ENCODE results near the gene CGAS.

The CGAS gene

GRCh38 chr6:73400656-73401055 is 51.4 kb downstream of the CGAS start:
- H3K23ac ChIP-seq (ENCODE audit: low read length in 2 of 2) = no peak overlapping the region
- no peak overlapping the region for H3K9ac ChIP-seq (ENCODE audit: low read length)
- DNase-seq = no peak
- no peak overlapping the region for H3K14ac ChIP-seq (ENCODE audit: low read length in 2 of 2)
- no peak overlapping the region for H2BK5ac ChIP-seq (ENCODE audit: low read depth, low read length, poor library complexity, severe bottlenecking)
- no peaks in the 10 kb centered on the region for H3K79me1 ChIP-seq (replicated peaks; ENCODE audit: low read length, poor library complexity, severe bottlenecking)
- H2BK15ac ChIP-seq (ENCODE audit: low read depth, poor library complexity, severe bottlenecking) = no peak overlapping the region
- no peak overlapping the region for H3K4ac ChIP-seq (ENCODE audit: low read depth in 1 of 2, low read length in 2 of 2)
- no peak overlapping the region for H2AFZ ChIP-seq (ENCODE audit: low read depth, low read length)
- no peak overlapping the region for H3K4me3 ChIP-seq (ENCODE audit: insufficient read depth in 1 of 2, low read depth in 1 of 2, low read length in 2 of 2)
- H2BK12ac ChIP-seq (ENCODE audit: low read length in 2 of 2) = no peak overlapping the region
- H3K9me3 ChIP-seq (ENCODE audit: control insufficient read depth, low read length) = no peaks in the 10 kb centered on the region
- H3K18ac ChIP-seq (ENCODE audit: low read depth in 1 of 2, low read length in 2 of 2) = no peak overlapping the region
- no peak overlapping the region for H2AK5ac ChIP-seq (ENCODE audit: low read length, severe bottlenecking)
- no peak overlapping the region for H3K27ac ChIP-seq (ENCODE audit: low read length, poor library complexity, severe bottlenecking)
- no peaks in the 10 kb centered on the region for H3K36me3 ChIP-seq (ENCODE audit: control insufficient read depth in 1 of 2, insufficient read depth in 2 of 2, low read depth in 1 of 2, low read length in 2 of 2)
- H3K27me3 ChIP-seq (ENCODE audit: control insufficient read depth in 1 of 2, insufficient read depth in 1 of 2, low read length in 2 of 2) = no peaks in the 10 kb centered on the region
- no peak overlapping the region for H4K91ac ChIP-seq (ENCODE audit: low read length)
- no peak overlapping the region for H3K4me2 ChIP-seq (ENCODE audit: low read length, poor library complexity, severe bottlenecking)
- no peak overlapping the region for H2BK120ac ChIP-seq (ENCODE audit: low read depth, low read length)
- no peaks in the 10 kb centered on the region for H3K4me1 ChIP-seq (ENCODE audit: control insufficient read depth, insufficient read depth, low read depth, low read length)
- no peak overlapping the region for H4K8ac ChIP-seq (ENCODE audit: low read length)

- H3K18ac ChIP-seq (ENCODE audit: low read depth in 1 of 2, low read length in 2 of 2) = no peak overlapping the region
These were observed 56.2 kb downstream of the CGAS start for GRCh38 chr6:73395875-73396274.

GRCh38 chr6:73394577-73395354 is 57.3 kb downstream of the CGAS start, which contains the start of gene DDX43:
TSS of gene DDX43 (plus strand) at chr6:73394828. CDS start at chr6:73394906, 78 bp downstream.
- no peak within 1 kb of the TSS for H2AFZ ChIP-seq (ENCODE audit: low read depth, low read length)
- WGBS = 97% methylated on average over 52 of the region's 54 CpGs

More at GRCh38 chr6:73395875-73396274, 56.2 kb downstream of the CGAS start:
- Histone ChIP-seq H3K4ac (ENCODE audit: low read depth in 1 of 2, low read length in 2 of 2) (no peak overlapping the region), H2BK15ac (ENCODE audit: low read depth, poor library complexity, severe bottlenecking) (no peak overlapping the region), H2BK120ac (ENCODE audit: low read depth, low read length) (no peak overlapping the region), H2BK12ac (ENCODE audit: low read length in 2 of 2) (no peak overlapping the region), H3K4me2 (ENCODE audit: low read length, poor library complexity, severe bottlenecking) (no peak overlapping the region), H3K4me3 (ENCODE audit: insufficient read depth in 1 of 2, low read depth in 1 of 2, low read length in 2 of 2) (no peak overlapping the region), H3K27ac (ENCODE audit: low read length, poor library complexity, severe bottlenecking) (no peak overlapping the region), H3K9ac (ENCODE audit: low read length) (no peak overlapping the region), H3K36me3 (ENCODE audit: control insufficient read depth in 1 of 2, insufficient read depth in 2 of 2, low read depth in 1 of 2, low read length in 2 of 2) (no peaks in the 10 kb centered on the region), H3K9me3 (ENCODE audit: control insufficient read depth, low read length) (no peaks in the 10 kb centered on the region), H3K79me1 (replicated peaks; ENCODE audit: low read length, poor library complexity, severe bottlenecking) (no peaks in the 10 kb centered on the region), H4K91ac (ENCODE audit: low read length) (no peak overlapping the region), H3K14ac (ENCODE audit: low read length in 2 of 2) (no peak overlapping the region), H4K8ac (ENCODE audit: low read length) (no peak overlapping the region), H2AK5ac (ENCODE audit: low read length, severe bottlenecking) (no peak overlapping the region), H2AFZ (ENCODE audit: low read depth, low read length) (no peak overlapping the region), H2BK5ac (ENCODE audit: low read depth, low read length, poor library complexity, severe bottlenecking) (no peak overlapping the region), H3K27me3 (ENCODE audit: control insufficient read depth in 1 of 2, insufficient read depth in 1 of 2, low read length in 2 of 2) (no peaks in the 10 kb centered on the region), H3K4me1 (ENCODE audit: control insufficient read depth, insufficient read depth, low read depth, low read length) (peaks cover 2% of the 10 kb centered on the region), H3K23ac (ENCODE audit: low read length in 2 of 2) (no peak overlapping the region)
- WGBS = 98% methylated on average over 10 of the region's 10 CpGs
- DNase-seq = no peak

GRCh38 chr6:73393278-73393677 is 58.8 kb downstream of the CGAS start:
- no peak overlapping the region for H3K18ac ChIP-seq (ENCODE audit: low read depth in 1 of 2, low read length in 2 of 2)
- H3K4me2 ChIP-seq (ENCODE audit: low read length, poor library complexity, severe bottlenecking) = no peak overlapping the region
- WGBS = 98% methylated on average over 3 of the region's 3 CpGs
- no peaks in the 10 kb centered on the region for H3K36me3 ChIP-seq (ENCODE audit: control insufficient read depth in 1 of 2, insufficient read depth in 2 of 2, low read depth in 1 of 2, low read length in 2 of 2)
- H2AK5ac ChIP-seq (ENCODE audit: low read length, severe bottlenecking) = no peak overlapping the region
- no peak overlapping the region for H3K27ac ChIP-seq (ENCODE audit: low read length, poor library complexity, severe bottlenecking)
- H3K79me1 ChIP-seq (replicated peaks; ENCODE audit: low read length, poor library complexity, severe bottlenecking) = no peaks in the 10 kb centered on the region
- H4K91ac ChIP-seq (ENCODE audit: low read length) = no peak overlapping the region
- no peaks in the 10 kb centered on the region for H3K9me3 ChIP-seq (ENCODE audit: control insufficient read depth, low read length)
- H3K4me1 ChIP-seq (ENCODE audit: control insufficient read depth, insufficient read depth, low read depth, low read length) = peaks cover 4% of the 10 kb centered on the region
- no peak overlapping the region for H3K9ac ChIP-seq (ENCODE audit: low read length)
- no peak overlapping the region for H2BK120ac ChIP-seq (ENCODE audit: low read depth, low read length)
- no peak overlapping the region for H2AFZ ChIP-seq (ENCODE audit: low read depth, low read length)
- DNase-seq = no peak
- H2BK5ac ChIP-seq (ENCODE audit: low read depth, low read length, poor library complexity, severe bottlenecking) = no peak overlapping the region
- no peak overlapping the region for H2BK15ac ChIP-seq (ENCODE audit: low read depth, poor library complexity, severe bottlenecking)
- no peak overlapping the region for H3K14ac ChIP-seq (ENCODE audit: low read length in 2 of 2)
- H3K4me3 ChIP-seq (ENCODE audit: insufficient read depth in 1 of 2, low read depth in 1 of 2, low read length in 2 of 2) = no peak overlapping the region
- H3K27me3 ChIP-seq (ENCODE audit: control insufficient read depth in 1 of 2, insufficient read depth in 1 of 2, low read length in 2 of 2) = no peaks in the 10 kb centered on the region
- no peak overlapping the region for H3K23ac ChIP-seq (ENCODE audit: low read length in 2 of 2)
- H2BK12ac ChIP-seq (ENCODE audit: low read length in 2 of 2) = no peak overlapping the region
- H3K4ac ChIP-seq (ENCODE audit: low read depth in 1 of 2, low read length in 2 of 2) = no peak overlapping the region
- no peak overlapping the region for H4K8ac ChIP-seq (ENCODE audit: low read length)

More at GRCh38 chr6:73394577-73395354, 57.3 kb downstream of the CGAS start, which contains the start of gene DDX43:
- Histone ChIP-seq H3K23ac (ENCODE audit: low read length in 2 of 2) (no peak within 1 kb of the TSS), H3K18ac (ENCODE audit: low read depth in 1 of 2, low read length in 2 of 2) (no peak within 1 kb of the TSS), H3K9me3 (ENCODE audit: control insufficient read depth, low read length) (no peaks in the 10 kb centered on the region), H2AK5ac (ENCODE audit: low read length, severe bottlenecking) (no peak within 1 kb of the TSS), H3K4ac (ENCODE audit: low read depth in 1 of 2, low read length in 2 of 2) (no peak within 1 kb of the TSS), H2BK5ac (ENCODE audit: low read depth, low read length, poor library complexity, severe bottlenecking) (no peak within 1 kb of the TSS), H2BK12ac (ENCODE audit: low read length in 2 of 2) (no peak within 1 kb of the TSS), H2BK120ac (ENCODE audit: low read depth, low read length) (no peak within 1 kb of the TSS), H3K4me2 (ENCODE audit: low read length, poor library complexity, severe bottlenecking) (no peak within 1 kb of the TSS), H4K8ac (ENCODE audit: low read length) (no peak within 1 kb of the TSS), H3K4me1 (ENCODE audit: control insufficient read depth, insufficient read depth, low read depth, low read length) (peaks cover 4% of the 10 kb centered on the region), H3K27ac (ENCODE audit: low read length, poor library complexity, severe bottlenecking) (no peak within 1 kb of the TSS), H3K9ac (ENCODE audit: low read length) (peak within 1 kb of the TSS; percentile 49), H3K27me3 (ENCODE audit: control insufficient read depth in 1 of 2, insufficient read depth in 1 of 2, low read length in 2 of 2) (no peaks in the 10 kb centered on the region), H3K14ac (ENCODE audit: low read length in 2 of 2) (no peak within 1 kb of the TSS), H3K36me3 (ENCODE audit: control insufficient read depth in 1 of 2, insufficient read depth in 2 of 2, low read depth in 1 of 2, low read length in 2 of 2) (no peaks in the 10 kb centered on the region), H3K79me1 (replicated peaks; ENCODE audit: low read length, poor library complexity, severe bottlenecking) (no peaks in the 10 kb centered on the region), H3K4me3 (ENCODE audit: insufficient read depth in 1 of 2, low read depth in 1 of 2, low read length in 2 of 2) (no peak within 1 kb of the TSS), H2BK15ac (ENCODE audit: low read depth, poor library complexity, severe bottlenecking) (no peak within 1 kb of the TSS), H4K91ac (ENCODE audit: low read length) (no peak within 1 kb of the TSS)
- DNase-seq = no peak

Measured in mesenchymal stem cell (in vitro differentiated cells and primary cell).